Measurements from ENCODE around the gene DLGAP1. TPM values are rescaled to one million over a fixed set of nuclear protein-coding genes. Genes with fewer than 3 reads are reported as not detected.

DLGAP1 gene
- polyA plus RNA-seq, 1 of the 3 experiments (the other 2 are of a cell fraction): not detected

DNA sequence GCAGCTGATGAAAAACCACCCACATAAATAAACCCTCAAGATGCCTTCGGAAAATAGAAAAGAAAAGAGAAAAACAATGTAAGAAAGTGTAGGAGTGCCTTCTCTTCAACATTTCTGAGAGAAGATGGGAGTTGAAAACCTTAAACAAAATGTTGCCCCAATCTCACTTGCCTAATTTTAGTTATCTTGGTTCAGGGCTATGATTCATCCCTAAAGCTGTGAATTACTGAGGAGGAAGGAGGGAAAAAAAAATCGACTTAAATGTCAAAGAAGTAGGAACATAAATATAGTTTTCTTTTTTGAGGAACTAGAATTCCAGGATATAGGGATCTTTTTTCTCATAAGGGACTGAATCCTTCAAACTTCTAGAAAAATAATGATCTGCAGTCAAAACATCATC lies 644.8 kb downstream of the DLGAP1 start:
- 4% methylated on average over 2 of the region's 2 CpGs for WGBS (ENCODE audit: low lambda C conversion rate)
- H3K4me3 ChIP-seq (ENCODE audit: low read depth in 2 of 2, low read length in 1 of 2): no peak overlapping the region
- CTCF ChIA-PET: interaction anchor here (0.6 to 1.1 kb wide), 2 partner anchors 185 to 682 kb away, joined by 3 to 4 read pairs; no protein-coding TSS in a partner anchor
- no peaks in the 10 kb centered on the region for H3K4me1 ChIP-seq (ENCODE audit: control insufficient read depth in 1 of 2, insufficient read depth in 2 of 2, low read depth in 1 of 2, low read length in 1 of 2)
- no peaks in the 10 kb centered on the region for H4K20me1 ChIP-seq (ENCODE audit: insufficient read depth)
- no peaks in the 10 kb centered on the region for H3F3A ChIP-seq (replicated peaks; ENCODE audit: insufficient read depth)
- no peaks in the 10 kb centered on the region for H3K36me3 ChIP-seq (replicated peaks in 1 of 2; ENCODE audit: control insufficient read depth in 1 of 2, insufficient read depth in 2 of 2, low read length in 1 of 2)
- H3K9ac ChIP-seq: no peak overlapping the region
- H3K27me3 ChIP-seq (ENCODE audit: insufficient read depth): peaks cover 14% of the 10 kb centered on the region
- no peak overlapping the region for H3K4me2 ChIP-seq
- H3K9me3 ChIP-seq: no peaks in the 10 kb centered on the region
- no peaks in the 10 kb centered on the region for H3K9me2 ChIP-seq
- H3K27ac ChIP-seq (ENCODE audit: low read depth in 2 of 2, low read length in 1 of 2): no peak overlapping the region
- POLR2A ChIA-PET: no interaction called here
- DNase-seq: no peak
- no peak for TF ChIP-seq EZH2phosphoT487 (IDR thresholded peaks at IDR 0.05; ENCODE audit: borderline replicate concordance, low read depth)
- no peak for TF ChIP-seq ELF1 (IDR thresholded peaks at IDR 0.05)
- TF ChIP-seq TAF1 (IDR thresholded peaks at IDR 0.05; ENCODE audit: borderline replicate concordance, low read depth, low read length): no peak
- no peak for TF ChIP-seq SMC3 (IDR thresholded peaks at IDR 0.05; ENCODE audit: low read depth, low read length)
- TF ChIP-seq, protein P1, sequence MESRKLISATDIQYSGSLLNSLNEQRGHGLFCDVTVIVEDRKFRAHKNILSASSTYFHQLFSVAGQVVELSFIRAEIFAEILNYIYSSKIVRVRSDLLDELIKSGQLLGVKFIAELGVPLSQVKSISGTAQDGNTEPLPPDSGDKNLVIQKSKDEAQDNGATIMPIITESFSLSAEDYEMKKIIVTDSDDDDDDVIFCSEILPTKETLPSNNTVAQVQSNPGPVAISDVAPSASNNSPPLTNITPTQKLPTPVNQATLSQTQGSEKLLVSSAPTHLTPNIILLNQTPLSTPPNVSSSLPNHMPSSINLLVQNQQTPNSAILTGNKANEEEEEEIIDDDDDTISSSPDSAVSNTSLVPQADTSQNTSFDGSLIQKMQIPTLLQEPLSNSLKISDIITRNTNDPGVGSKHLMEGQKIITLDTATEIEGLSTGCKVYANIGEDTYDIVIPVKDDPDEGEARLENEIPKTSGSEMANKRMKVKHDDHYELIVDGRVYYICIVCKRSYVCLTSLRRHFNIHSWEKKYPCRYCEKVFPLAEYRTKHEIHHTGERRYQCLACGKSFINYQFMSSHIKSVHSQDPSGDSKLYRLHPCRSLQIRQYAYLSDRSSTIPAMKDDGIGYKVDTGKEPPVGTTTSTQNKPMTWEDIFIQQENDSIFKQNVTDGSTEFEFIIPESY (IDR thresholded peaks at IDR 0.05; ENCODE audit: borderline replicate concordance, low read depth): no peak
- TF ChIP-seq TCF12 (IDR thresholded peaks at IDR 0.05): no peak
- TF ChIP-seq RFX5 (IDR thresholded peaks at IDR 0.05; ENCODE audit: low read length): no peak
- TF ChIP-seq RCOR1 (IDR thresholded peaks at IDR 0.05; ENCODE audit: low read length): no peak
- TF ChIP-seq EP300 (IDR thresholded peaks at IDR 0.05; ENCODE audit: borderline replicate concordance in 1 of 2, low read depth in 1 of 2, low read length in 1 of 2): no peak
- TF ChIP-seq FOXM1 (IDR thresholded peaks at IDR 0.05; ENCODE audit: low read depth): no peak
- no peak for TF ChIP-seq POLR2AphosphoS5 (IDR thresholded peaks at IDR 0.05; ENCODE audit: low read depth, low read length)
- no peak for TF ChIP-seq IRF3 (IDR thresholded peaks at IDR 0.05; ENCODE audit: low read depth, low read length)
- no peak for TF ChIP-seq FOXJ3 (CRISPR knock-in tag; IDR thresholded peaks at IDR 0.05)
- no peak for TF ChIP-seq CHD2 (IDR thresholded peaks at IDR 0.05; ENCODE audit: low read length, partially characterized antibody)
- no peak overlapping the region for H2AFZ ChIP-seq (ENCODE audit: low read depth)
- no peaks in the 10 kb centered on the region for H3K79me2 ChIP-seq (ENCODE audit: insufficient read depth)

DNA sequence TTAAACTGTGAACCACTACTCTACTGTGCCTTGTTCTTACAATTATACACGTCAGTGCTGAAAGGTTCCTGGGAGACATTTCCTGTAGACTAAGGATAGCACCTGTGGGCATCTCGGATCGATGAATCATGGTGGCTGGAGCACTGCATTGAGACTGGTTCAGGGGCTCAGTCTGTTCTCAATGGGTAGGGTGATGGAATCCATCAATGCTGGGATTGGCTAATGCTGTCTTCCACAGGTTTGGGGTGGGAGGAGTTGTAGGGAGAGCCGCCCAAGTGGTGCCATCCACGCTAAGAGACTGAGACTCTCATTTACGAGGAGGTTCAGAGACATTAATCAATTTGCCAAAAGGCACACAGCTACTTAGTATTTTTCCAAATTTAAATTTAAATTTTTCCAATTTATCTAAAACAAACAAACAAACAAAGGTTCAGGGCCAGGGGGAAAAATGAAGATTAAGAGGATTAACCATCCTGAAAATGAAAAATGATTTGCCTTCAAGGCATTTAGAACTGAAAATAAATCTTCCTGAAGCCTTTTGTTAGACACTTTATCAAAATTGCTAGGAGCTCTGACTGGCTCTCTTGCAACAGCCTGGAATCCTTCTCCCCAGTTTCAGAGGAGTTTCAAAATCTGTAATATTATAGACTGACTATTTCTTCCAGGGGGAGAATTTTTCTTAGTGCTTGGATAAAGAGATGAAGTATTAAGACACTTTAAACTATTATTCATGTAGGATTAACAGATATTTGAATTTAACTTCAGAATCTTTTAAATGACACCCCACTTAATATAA lies 645.9 kb downstream of the DLGAP1 start:
- H3K4me2 ChIP-seq: no peak overlapping the region
- ChIA-PET POLR2A (no interaction called here), CTCF (no interaction called here)
- DNase-seq: no peak
- WGBS (ENCODE audit: low lambda C conversion rate): 13% methylated on average over 6 of the region's 6 CpGs
- no peak overlapping the region for H3K9ac ChIP-seq
- no peaks in the 10 kb centered on the region for H3F3A ChIP-seq (replicated peaks; ENCODE audit: insufficient read depth)
- H4K20me1 ChIP-seq (ENCODE audit: insufficient read depth): no peaks in the 10 kb centered on the region
- no peak overlapping the region for H3K4me3 ChIP-seq (ENCODE audit: low read depth in 2 of 2, low read length in 1 of 2)
- H3K36me3 ChIP-seq (replicated peaks in 1 of 2; ENCODE audit: control insufficient read depth in 1 of 2, insufficient read depth in 2 of 2, low read length in 1 of 2): no peaks in the 10 kb centered on the region
- H3K27ac ChIP-seq (ENCODE audit: low read depth in 2 of 2, low read length in 1 of 2): no peak overlapping the region
- no peaks in the 10 kb centered on the region for H3K9me3 ChIP-seq
- no peak overlapping the region for H2AFZ ChIP-seq (ENCODE audit: low read depth)
- H3K4me1 ChIP-seq (ENCODE audit: control insufficient read depth in 1 of 2, insufficient read depth in 2 of 2, low read depth in 1 of 2, low read length in 1 of 2): no peaks in the 10 kb centered on the region
- H3K27me3 ChIP-seq (ENCODE audit: insufficient read depth): peaks cover 25% of the 10 kb centered on the region
- no peaks in the 10 kb centered on the region for H3K79me2 ChIP-seq (ENCODE audit: insufficient read depth)
- H3K9me2 ChIP-seq: no peaks in the 10 kb centered on the region
- TF ChIP-seq NRF1 (IDR thresholded peaks at IDR 0.05; ENCODE audit: low read depth, low read length) (no peak), TAF1 (IDR thresholded peaks at IDR 0.05; ENCODE audit: borderline replicate concordance, low read depth, low read length) (no peak), RXRA (IDR thresholded peaks at IDR 0.05; ENCODE audit: borderline replicate concordance, low read depth) (no peak), RFX5 (IDR thresholded peaks at IDR 0.05; ENCODE audit: low read length) (no peak), JUND (IDR thresholded peaks at IDR 0.05) (no peak)
- TF ChIP-seq, protein P1 (IDR thresholded peaks at IDR 0.05; ENCODE audit: borderline replicate concordance, low read depth): no peak
- TF ChIP-seq, protein P2, sequence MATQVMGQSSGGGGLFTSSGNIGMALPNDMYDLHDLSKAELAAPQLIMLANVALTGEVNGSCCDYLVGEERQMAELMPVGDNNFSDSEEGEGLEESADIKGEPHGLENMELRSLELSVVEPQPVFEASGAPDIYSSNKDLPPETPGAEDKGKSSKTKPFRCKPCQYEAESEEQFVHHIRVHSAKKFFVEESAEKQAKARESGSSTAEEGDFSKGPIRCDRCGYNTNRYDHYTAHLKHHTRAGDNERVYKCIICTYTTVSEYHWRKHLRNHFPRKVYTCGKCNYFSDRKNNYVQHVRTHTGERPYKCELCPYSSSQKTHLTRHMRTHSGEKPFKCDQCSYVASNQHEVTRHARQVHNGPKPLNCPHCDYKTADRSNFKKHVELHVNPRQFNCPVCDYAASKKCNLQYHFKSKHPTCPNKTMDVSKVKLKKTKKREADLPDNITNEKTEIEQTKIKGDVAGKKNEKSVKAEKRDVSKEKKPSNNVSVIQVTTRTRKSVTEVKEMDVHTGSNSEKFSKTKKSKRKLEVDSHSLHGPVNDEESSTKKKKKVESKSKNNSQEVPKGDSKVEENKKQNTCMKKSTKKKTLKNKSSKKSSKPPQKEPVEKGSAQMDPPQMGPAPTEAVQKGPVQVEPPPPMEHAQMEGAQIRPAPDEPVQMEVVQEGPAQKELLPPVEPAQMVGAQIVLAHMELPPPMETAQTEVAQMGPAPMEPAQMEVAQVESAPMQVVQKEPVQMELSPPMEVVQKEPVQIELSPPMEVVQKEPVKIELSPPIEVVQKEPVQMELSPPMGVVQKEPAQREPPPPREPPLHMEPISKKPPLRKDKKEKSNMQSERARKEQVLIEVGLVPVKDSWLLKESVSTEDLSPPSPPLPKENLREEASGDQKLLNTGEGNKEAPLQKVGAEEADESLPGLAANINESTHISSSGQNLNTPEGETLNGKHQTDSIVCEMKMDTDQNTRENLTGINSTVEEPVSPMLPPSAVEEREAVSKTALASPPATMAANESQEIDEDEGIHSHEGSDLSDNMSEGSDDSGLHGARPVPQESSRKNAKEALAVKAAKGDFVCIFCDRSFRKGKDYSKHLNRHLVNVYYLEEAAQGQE (IDR thresholded peaks at IDR 0.05; ENCODE audit: low read depth, low read length): no peak
